Fibroblast of mammary gland (primary cell): ENCODE measurements around the gene KCTD13.

Source experiments
- DNase-seq: peaks from one replicate; pipeline ENCODE4 v3.0.0-alpha.2; 2010; ENCODE audit warnings: low read depth
- H3K4me3 ChIP-seq: 2 replicates; pipeline ENCODE4 v1.5.1; 2011; ENCODE audit warnings: low read depth, mild to moderate bottlenecking, low read length, moderate library complexity; ENCODE audit not compliant: control insufficient read depth
- TF ChIP-seq, protein P1 (sequence below): conservative IDR thresholded peaks from 2 replicates; pipeline ENCODE4 v1.5.1; 2011; ENCODE audit warnings: low read depth, low read length, inconsistent platforms; ENCODE audit not compliant: control insufficient read depth, insufficient read depth

Gene KCTD13

DNA sequence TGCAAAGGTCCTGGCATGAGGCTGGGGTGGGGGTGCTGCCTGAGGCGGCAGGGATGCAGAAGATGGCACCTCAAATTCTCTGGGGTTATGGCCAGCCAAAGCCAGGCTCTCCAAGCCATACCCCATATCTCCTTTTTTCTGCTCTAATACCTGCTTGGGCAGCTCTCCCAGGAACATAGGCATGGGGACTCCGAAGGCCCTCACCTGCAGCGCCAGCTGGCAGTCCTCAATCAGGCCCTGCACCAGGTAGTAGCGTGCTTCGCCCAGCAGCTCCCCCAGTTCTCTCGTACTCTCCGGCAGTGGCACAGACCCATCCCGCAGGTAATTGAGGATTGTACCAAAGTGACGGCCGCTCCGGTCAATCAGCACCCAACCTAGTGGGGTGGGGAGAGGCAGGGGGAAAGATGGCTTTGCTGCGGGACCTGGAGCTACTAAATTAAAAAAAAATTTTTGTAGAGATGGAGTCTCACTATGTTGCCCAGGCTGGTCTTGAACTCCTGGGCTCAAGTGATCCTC, 3.0 kb downstream of the KCTD13 start:
- H3K4me3 ChIP-seq, result no peak overlapping the region
- TF ChIP-seq, protein P1, sequence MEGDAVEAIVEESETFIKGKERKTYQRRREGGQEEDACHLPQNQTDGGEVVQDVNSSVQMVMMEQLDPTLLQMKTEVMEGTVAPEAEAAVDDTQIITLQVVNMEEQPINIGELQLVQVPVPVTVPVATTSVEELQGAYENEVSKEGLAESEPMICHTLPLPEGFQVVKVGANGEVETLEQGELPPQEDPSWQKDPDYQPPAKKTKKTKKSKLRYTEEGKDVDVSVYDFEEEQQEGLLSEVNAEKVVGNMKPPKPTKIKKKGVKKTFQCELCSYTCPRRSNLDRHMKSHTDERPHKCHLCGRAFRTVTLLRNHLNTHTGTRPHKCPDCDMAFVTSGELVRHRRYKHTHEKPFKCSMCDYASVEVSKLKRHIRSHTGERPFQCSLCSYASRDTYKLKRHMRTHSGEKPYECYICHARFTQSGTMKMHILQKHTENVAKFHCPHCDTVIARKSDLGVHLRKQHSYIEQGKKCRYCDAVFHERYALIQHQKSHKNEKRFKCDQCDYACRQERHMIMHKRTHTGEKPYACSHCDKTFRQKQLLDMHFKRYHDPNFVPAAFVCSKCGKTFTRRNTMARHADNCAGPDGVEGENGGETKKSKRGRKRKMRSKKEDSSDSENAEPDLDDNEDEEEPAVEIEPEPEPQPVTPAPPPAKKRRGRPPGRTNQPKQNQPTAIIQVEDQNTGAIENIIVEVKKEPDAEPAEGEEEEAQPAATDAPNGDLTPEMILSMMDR, result no peak
- no peak for DNase-seq

DNA sequence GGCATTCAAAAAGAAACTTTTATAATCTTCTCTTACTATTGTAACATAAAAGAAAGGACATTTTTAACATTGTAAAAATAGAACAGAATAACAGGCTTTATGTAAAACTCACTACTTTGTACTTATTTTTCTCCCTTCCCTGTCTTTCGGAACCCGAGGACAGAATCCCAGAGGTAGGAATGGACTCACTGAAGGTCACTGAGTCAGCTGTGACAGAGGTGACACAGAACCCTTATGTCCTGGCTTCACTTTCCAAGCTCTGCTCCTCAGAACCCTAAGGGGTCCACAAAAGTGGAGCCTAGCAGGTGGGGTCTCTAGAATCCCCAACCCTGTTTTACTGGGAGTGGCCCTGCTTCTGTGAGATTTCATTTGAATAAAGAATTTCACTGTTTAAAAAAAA, 3.7 kb downstream of the KCTD13 start:
- H3K4me3 ChIP-seq, result no peak overlapping the region
- no peak for DNase-seq
- TF ChIP-seq, protein P1, result no peak

DNA sequence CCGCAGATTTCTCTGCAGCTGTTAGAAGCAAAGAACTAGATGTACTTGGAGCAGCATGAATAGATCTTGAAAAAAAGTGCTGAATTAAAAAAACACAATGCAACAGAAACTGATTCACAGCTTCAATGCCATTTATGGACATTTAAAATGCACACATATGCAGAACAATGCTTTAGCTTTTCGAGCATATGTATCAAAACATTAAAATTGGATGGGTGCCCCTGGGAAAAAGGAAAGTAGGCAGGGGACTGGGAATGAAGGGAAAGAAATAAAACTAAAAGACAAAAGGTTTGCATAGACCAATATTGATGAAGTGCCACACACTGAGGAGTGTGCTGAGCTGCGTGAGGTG, 5.0 kb downstream of the KCTD13 start:
- H3K4me3 ChIP-seq, result no peak overlapping the region
- DNase-seq, result no peak
- TF ChIP-seq, protein P1, result no peak

DNA sequence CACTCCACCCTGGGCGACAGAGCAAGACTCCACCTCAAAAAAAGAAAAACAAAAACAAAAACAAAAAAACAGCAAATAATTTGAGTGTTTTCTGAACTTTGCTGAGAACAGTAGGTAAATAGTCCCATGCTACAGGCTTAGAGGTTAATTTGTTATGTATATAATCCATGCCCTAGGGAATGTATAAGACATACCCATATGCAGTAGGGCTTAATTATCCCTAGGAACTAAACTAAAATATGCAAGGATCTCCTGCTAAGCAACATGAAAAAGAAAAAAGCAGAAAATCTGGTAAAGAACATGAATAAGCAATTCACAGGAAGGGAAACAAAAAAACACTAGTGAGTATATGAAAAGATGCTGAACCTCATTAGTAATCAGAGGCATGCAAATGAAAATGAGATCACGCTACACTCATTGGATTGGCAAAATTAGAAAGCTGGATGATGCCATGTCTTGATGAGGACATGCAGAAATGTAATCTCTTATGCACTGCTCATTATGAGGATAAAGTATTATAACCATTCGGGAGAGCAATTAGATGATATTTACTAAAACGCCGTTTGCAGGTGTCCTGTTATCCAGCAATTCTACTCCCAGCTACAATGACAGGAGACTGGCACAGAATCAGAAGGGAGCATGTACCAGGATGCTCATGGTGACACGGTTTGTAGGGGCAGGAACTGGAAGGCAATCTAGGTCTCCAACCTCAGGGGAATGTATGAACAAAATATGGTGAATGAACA, 5.6 kb downstream of the KCTD13 start:
- TF ChIP-seq, protein P1, result no peak
- no peak overlapping the region for H3K4me3 ChIP-seq
- DNase-seq, result no peak

DNA sequence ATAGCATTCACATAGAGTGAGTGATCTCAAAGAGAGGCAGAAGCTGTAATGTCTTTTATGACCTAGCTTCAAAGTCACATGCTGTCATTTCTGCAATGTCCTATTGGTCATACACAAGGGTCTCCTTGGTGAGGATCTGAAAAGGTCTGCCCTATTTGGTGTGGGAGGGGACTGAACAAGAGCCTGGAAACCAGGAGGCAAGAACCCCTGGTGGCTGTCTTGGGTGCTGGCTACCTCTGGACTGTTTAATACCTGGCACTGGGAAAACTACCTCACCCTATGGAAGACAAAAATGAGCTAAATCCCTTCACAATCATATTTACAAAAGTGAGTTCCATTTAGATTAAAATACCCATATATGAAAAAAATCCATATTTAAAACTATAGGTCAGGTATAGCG, 9.0 kb downstream of the KCTD13 start:
- no peak overlapping the region for H3K4me3 ChIP-seq
- DNase-seq, result no peak
- TF ChIP-seq, protein P1, result no peak

DNA sequence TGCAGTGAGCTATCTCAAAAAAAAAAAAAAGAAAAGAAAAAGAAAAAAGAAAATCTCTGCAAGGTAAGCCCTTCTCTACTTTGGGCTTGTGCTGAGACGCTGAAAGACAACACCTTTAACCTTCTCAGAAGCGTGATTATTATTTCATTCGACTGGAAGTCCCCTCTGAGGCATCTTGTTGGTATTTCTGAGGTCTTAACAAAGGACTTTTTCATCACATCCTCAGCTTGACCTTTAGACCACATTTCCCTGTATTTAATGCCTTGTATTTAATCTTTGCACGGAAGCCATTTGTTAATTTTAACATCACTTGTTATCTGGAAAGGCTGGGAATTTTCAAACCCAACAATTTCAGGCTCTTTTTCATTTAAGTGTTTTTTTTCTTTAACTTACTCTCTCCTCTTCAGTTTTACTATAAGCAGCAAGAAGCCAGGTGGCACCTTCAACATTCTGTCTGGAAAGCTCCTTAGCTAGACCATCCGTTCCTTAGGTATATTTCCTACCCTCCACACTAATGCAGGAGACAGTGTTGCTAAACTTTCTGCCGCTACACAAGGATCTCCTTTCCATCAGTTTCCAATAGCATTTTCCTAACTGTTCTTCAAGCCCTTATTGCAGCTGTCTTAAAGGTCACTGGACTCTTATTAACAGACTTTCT, 10.3 kb downstream of the KCTD13 start:
- TF ChIP-seq, protein P1, result no peak
- no peak overlapping the region for H3K4me3 ChIP-seq
- DNase-seq, result no peak
